Activated T-helper 1 cell treated with Interleukin-2 at 50 U/mL for 16 hours (primary cell): Measurements from ENCODE around the gene CENPP.

Experiments
- DNase-seq: peaks from one replicate; pipeline ENCODE4 v3.0.0-alpha.2; 2020; ENCODE audit warnings: low read depth

CENPP gene

GRCh38 chr9:92639791-92640271 lies 314.1 kb downstream of the CENPP start:
- no peak for DNase-seq

- DNase-seq = no peak
These were observed 314.8 kb downstream of the CENPP start for GRCh38 chr9:92640398-92641091.

GRCh38 chr9:92641092-92641809 lies 315.5 kb downstream of the CENPP start:
- no peak for DNase-seq

- DNase-seq = no peak
These were observed 316.3 kb downstream of the CENPP start for GRCh38 chr9:92642041-92642451.

- no peak for DNase-seq
These were observed 316.8 kb downstream of the CENPP start for GRCh38 chr9:92642564-92642963.

GRCh38 chr9:92644278-92644677 lies 318.5 kb downstream of the CENPP start:
- no peak for DNase-seq

DNA sequence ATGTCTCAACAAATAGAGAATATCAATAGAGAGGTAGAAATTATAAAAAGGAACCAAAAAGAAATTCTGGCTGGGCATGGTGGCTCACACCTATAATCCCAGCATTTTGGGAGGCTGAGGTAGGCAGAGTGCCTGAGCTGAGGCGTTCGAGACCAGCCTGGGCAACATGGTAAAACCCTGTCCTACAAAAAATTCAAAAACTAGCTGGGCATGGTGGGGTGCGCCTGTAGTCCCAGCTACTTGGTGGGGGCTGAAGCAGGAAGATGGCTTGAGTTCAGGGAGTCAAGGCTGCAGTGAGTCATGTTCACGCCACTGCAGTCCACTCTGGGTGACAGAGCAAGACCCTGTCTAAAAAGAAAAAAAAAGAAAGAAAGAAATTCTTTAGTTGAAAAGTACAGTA lies 319.3 kb downstream of the CENPP start:
- no peak for DNase-seq

DNA sequence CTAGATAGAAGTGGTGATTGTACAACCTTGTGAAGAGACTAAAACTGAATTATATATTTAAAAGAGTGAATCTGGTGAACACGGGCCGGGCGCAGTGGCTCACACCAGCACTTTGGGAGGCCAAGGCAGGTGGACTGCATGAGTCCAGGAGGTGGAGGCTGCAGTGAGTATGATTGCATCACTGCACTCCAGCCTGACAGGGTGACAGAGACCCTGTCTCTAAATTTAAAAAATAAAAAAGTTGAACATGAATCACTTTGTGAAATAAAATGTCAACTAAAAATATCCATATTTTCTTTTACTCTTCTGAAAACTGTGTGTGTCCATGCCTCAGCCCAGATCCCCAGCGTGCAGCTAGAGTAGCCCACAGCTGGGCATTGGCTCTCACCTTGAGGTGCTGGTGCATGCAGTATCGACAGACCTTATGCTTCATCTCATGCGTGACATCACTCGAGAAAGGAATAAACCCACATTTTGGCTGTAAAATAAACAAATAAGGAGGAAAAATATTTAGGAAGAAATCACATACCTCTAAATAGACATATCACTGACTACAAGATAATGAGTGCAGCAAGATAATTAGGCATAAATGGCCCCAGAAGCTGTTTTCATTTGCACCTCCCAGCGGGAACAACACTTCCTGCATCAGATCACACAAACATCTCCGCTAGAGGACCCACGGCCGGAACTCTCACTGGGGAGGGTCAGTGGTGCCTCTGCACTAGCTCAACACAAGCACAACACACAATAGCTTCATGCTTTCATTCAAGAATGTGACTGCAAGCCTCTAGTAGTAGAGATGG lies 322.1 kb downstream of the CENPP start:
- DNase-seq = no peak

DNA sequence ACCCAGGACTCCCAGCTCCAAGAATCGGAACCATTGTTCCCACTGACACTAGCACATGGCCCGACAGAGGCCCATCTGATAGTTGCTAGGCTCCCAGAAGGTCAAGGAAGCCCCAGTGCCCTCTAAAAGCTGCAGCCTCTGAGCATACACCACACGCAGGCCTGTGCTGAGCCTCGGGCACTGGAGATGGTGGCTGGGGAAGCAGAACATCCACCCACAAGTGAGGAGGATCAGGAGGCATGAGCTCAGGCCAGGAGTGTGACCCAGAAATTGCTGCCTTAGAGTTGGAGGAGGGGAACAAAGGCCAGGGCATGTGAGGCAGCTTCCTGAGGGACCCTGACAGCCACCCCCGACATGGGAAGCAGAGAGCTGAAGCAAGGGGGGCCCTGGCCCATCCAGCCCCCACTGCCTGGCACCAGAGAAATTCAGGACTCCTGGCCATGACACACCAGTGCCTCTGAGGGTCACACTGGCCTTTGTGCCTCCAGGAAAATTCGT lies 322.8 kb downstream of the CENPP start:
- no peak for DNase-seq

GRCh38 chr9:92649007-92649406 lies 323.3 kb downstream of the CENPP start:
- DNase-seq = no peak

GRCh38 chr9:92650296-92650695 lies 324.5 kb downstream of the CENPP start:
- no peak for DNase-seq

- no peak for DNase-seq
These were observed 325.3 kb downstream of the CENPP start for GRCh38 chr9:92650839-92651621.

- no peak for DNase-seq
These were observed 326.7 kb downstream of the CENPP start for GRCh38 chr9:92652461-92652860.

DNA sequence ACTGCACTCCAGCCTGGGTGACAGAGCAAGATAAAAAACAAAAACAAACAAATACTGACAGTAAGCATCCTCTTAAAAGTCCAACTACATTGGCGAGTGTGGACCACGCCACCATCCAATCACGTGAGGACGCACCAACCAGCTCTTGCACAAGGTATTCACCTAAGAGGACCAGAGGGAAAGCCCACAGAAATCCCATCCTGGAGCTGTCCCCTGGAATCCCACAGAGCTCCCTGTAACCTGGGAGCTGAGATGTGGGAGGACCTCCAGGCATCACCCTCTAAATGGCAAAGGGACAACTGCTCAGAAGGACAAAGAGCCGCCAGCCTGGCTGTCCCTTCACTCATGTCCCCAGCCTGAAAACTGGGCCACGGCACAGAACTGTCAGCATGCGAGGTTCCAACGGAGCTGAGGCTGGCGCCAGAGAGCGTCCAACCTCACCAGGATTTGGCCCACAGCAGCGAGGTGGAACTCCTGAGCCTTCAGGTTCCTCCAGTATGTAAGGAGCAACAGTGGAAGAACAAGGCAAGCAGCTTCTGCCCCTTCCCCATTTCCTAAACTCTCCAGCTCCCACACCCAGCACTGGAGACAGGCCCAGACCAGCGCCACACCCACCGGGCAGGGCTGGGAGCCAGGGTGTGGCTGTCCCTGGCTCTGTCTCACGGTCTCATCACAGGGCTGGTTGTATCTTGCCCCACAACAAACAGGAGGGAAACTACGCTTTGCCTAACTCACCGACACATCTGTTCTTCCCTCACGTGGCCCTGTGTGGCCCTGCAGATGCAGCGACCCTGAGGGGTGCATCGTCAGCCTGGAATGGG lies 328.9 kb downstream of the CENPP start:
- DNase-seq = no peak

DNA sequence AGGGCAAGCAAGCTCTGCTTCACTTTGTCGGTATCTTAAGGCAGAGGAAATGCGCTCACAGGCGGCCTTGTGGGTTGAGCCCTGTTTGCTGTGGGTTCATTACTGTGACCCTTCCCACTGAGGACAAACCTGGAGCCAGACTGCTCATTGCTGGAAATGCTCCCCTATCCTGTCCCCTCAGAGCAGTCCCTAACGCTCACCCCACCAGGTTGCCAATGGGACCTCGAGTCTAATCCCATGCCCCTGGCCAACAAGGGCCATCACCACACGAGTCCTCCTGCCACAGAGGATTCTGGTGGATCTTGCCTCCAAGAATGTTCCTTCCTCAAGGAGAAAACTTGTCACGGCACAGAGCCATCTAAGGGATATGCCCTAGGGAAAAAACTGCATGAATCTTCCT lies 329.6 kb downstream of the CENPP start:
- no peak for DNase-seq

GRCh38 chr9:92655896-92656536 lies 330.3 kb downstream of the CENPP start:
- no peak for DNase-seq

DNA sequence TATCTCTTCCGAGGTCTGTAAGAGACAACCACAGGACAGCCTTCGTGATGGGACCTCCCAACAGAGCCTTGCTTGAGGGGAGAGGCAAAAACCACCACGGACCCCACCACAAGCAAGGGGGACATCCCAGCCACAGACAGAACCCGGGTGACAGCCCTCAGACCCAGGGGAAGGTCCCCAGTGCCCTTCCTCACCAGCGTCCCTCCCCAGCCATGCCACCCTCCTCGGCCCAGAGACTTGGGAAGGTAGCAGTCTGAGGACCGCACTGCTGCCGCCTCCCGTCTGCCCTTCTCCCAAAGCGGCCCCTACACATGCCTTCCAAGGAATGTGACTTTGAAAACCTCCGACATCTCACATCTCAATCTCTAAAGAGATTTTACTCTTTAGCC lies 330.8 kb downstream of the CENPP start:
- DNase-seq = no peak

DNA sequence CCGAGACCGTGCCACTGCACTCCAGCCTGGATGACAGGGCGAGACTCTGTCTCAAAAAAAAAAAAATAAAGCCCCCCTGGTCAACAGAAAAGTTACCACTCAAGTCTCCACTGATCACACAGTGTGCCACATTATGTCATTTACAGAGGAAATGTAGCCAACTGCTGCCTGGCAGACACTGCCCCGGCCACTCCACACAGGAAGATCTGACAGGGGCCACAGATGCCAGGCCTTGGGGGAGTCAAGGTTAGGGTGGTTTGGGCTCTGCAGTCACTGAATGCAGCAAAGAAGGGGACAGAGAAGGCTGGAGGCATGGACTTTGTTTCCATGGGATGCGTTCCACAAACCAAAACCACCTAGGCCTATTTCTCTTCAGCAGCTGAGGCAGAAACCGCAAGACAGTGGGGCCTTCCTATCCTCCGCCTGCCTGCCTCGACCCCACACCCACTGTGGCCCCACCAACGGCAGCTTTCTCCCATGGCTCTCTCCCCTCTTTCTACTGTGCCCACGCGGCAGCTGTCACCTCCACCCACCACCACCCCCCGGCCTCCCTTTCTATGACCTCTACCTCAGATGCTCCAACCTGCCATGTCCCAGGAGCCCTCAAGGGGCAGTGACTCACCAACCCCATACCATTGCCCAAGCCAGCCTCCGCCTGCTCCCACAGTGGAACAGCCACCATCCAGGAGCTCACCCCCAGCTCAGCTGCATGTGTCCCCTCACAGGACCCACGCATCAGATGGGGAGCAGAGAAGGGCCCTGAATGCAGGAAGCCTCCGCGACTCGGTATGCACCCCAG lies 331.7 kb downstream of the CENPP start:
- no peak for DNase-seq

- no peak for DNase-seq
These were observed 332.4 kb downstream of the CENPP start for GRCh38 chr9:92658176-92658575.

- DNase-seq = no peak
These were observed 332.9 kb downstream of the CENPP start for GRCh38 chr9:92658611-92659010.
